NB4 (cell line): ENCODE measurements around the gene SERPINB8.
A peak's percentile ranks its signal among the peaks of the same experiment; 100 is the strongest.

Experiments
- DNase-seq: peaks from one replicate; pipeline ENCODE4 v3.0.0; 2010; ENCODE audit warnings: low read depth
- H3K4me3 ChIP-seq: one replicate; pipeline ENCODE4 v1.5.1; 2011; ENCODE audit warnings: mild to moderate bottlenecking, low read depth, low read length, moderate library complexity
- MYC ChIP-seq: IDR thresholded peaks from 2 replicates; pipeline ENCODE4 v1.6.1; 2011; ENCODE audit warnings: low read depth, low read length
- POLR2A ChIP-seq: IDR thresholded peaks from 2 replicates; pipeline ENCODE4 v1.6.1; 2011; ENCODE audit warnings: mild to moderate bottlenecking; ENCODE audit not compliant: insufficient read length; ENCODE audit errors: extremely low read depth
- TF ChIP-seq, protein P1 (sequence below): IDR thresholded peaks from 2 replicates; pipeline ENCODE4 v1.6.1; 2011; ENCODE audit warnings: low read depth, low read length
- TF ChIP-seq, protein P2 (sequence below): IDR thresholded peaks from one replicate; pipeline ENCODE4 v1.5.1; 2012; ENCODE audit warnings: low read depth, low read length

The SERPINB8 gene

GRCh38 chr18:64037812-64038414 is 68.0 kb downstream of the SERPINB8 start:
- no peak overlapping the region for H3K4me3 ChIP-seq
- TF ChIP-seq MYC (no peak), POLR2A (no peak)
- TF ChIP-seq, protein P1, sequence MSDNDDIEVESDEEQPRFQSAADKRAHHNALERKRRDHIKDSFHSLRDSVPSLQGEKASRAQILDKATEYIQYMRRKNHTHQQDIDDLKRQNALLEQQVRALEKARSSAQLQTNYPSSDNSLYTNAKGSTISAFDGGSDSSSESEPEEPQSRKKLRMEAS = no peak
- TF ChIP-seq, protein P2, sequence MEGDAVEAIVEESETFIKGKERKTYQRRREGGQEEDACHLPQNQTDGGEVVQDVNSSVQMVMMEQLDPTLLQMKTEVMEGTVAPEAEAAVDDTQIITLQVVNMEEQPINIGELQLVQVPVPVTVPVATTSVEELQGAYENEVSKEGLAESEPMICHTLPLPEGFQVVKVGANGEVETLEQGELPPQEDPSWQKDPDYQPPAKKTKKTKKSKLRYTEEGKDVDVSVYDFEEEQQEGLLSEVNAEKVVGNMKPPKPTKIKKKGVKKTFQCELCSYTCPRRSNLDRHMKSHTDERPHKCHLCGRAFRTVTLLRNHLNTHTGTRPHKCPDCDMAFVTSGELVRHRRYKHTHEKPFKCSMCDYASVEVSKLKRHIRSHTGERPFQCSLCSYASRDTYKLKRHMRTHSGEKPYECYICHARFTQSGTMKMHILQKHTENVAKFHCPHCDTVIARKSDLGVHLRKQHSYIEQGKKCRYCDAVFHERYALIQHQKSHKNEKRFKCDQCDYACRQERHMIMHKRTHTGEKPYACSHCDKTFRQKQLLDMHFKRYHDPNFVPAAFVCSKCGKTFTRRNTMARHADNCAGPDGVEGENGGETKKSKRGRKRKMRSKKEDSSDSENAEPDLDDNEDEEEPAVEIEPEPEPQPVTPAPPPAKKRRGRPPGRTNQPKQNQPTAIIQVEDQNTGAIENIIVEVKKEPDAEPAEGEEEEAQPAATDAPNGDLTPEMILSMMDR = peak; percentile 34
- DNase-seq = peak; percentile 43
